ENCODE measurements around the gene AP4M1.

AP4M1 gene, protein sequence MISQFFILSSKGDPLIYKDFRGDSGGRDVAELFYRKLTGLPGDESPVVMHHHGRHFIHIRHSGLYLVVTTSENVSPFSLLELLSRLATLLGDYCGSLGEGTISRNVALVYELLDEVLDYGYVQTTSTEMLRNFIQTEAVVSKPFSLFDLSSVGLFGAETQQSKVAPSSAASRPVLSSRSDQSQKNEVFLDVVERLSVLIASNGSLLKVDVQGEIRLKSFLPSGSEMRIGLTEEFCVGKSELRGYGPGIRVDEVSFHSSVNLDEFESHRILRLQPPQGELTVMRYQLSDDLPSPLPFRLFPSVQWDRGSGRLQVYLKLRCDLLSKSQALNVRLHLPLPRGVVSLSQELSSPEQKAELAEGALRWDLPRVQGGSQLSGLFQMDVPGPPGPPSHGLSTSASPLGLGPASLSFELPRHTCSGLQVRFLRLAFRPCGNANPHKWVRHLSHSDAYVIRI

DNA sequence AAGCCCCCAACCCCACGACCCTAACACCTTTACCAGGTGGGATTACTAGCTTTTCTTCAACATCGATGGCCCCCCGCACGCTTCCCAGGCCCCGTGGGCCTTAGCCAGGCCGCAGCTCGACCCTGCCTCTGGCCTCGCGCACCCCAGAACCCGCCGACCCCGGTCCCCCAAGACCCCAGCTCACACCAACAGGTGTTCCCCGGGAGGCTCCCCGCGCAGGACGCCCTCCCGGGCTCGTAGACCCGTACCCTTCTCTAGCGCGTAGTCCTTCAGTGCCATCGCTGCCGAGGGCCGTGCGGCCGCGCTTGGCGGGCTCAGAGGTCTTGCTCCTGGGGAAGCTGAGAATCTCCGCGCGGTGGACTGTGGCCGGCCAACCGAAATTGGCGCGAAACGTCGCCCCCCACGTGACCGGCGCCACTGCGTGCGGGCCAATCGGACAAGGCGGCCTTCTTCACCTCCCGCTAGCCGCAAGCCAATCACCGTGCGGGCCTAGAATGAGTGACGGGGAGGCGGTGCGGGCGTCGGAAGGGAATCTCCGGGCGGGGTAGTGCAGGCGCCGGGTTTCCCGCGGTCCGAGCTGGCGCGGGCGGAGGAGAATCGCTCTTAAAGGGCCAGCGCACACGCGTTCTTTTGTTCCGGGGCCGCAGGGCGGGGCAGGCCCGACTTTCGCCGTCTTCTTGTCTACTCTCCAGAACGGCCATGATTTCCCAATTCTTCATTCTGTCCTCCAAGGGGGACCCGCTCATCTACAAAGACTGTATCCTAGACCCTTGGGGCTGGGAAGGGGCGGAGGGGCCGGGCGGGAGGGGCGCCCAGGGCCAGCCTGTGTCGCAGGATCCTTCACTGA lies at the start of gene AP4M1, which contains the start of gene MCM7:
AP4M1 (plus strand) TSS at position 628 of the 847 bp plus-strand sequence; CDS start at position 700, 72 bp downstream.
MCM7 (minus strand) TSS at position 382 of the 847 bp plus-strand sequence; CDS start at position 279, 103 bp downstream.
- peak within 1 kb of the TSS; percentile 91 to 99 for H3K27ac ChIP-seq
- H3K4me1 ChIP-seq: peaks cover 0 to 24% (median 18%) of the 10 kb centered on the region in 4 donors
- no peaks in the 10 kb centered on the region for H3K9me3 ChIP-seq
- peak; percentile 98 to 100 for DNase-seq
- intact Hi-C loops (cut with DNase I; ENCODE audit: low total_unique reads): loop anchor here (2.0 kb wide), 1 partner anchor 26 kb away; the partner anchor contains the start of gene MBLAC1
- H3K4me3 ChIP-seq: peak within 1 kb of the TSS; percentile 92 to 98
- TF ChIP-seq, protein P1, sequence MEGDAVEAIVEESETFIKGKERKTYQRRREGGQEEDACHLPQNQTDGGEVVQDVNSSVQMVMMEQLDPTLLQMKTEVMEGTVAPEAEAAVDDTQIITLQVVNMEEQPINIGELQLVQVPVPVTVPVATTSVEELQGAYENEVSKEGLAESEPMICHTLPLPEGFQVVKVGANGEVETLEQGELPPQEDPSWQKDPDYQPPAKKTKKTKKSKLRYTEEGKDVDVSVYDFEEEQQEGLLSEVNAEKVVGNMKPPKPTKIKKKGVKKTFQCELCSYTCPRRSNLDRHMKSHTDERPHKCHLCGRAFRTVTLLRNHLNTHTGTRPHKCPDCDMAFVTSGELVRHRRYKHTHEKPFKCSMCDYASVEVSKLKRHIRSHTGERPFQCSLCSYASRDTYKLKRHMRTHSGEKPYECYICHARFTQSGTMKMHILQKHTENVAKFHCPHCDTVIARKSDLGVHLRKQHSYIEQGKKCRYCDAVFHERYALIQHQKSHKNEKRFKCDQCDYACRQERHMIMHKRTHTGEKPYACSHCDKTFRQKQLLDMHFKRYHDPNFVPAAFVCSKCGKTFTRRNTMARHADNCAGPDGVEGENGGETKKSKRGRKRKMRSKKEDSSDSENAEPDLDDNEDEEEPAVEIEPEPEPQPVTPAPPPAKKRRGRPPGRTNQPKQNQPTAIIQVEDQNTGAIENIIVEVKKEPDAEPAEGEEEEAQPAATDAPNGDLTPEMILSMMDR (IDR thresholded peaks at IDR 0.05): no peak
- H3K36me3 ChIP-seq: peaks cover 49 to 70% (median 54%) of the 10 kb centered on the region in 3 donors
- H3K27me3 ChIP-seq: no peaks in the 10 kb centered on the region

DNA sequence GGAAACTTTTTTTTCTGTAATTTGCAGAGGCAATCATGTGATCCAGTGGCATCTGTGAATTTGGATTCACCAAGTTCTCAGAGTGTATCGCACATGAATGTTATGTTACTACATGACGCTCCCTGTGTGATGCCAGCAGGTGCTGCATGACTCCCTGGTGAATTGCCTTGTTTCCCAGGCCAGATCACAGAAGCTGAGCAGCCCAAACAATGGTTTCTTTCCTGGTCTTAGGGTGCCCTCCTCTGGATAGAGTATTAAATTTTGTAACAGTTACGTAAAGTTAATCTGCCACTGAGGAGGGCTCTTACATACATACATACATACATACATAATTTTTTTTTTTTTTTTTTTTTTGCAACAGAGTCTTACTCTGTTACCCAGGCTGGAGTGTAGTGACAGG lies 48.2 kb upstream of the AP4M1 start:
- H3K27ac ChIP-seq: no peak overlapping the region
- H3K4me3 ChIP-seq: no peak overlapping the region
- H3K9me3 ChIP-seq: no peaks in the 10 kb centered on the region
- H3K4me1 ChIP-seq: peaks cover 0 to 15% (median 10%) of the 10 kb centered on the region in 4 donors
- TF ChIP-seq, protein P1 (IDR thresholded peaks at IDR 0.05): no peak
- H3K27me3 ChIP-seq: no peaks in the 10 kb centered on the region
- H3K36me3 ChIP-seq: peaks cover 15 to 28% (median 15%) of the 10 kb centered on the region in 3 donors
- DNase-seq: no peak
- intact Hi-C loops (cut with DNase I; ENCODE audit: low total_unique reads): no loop called here

DNA sequence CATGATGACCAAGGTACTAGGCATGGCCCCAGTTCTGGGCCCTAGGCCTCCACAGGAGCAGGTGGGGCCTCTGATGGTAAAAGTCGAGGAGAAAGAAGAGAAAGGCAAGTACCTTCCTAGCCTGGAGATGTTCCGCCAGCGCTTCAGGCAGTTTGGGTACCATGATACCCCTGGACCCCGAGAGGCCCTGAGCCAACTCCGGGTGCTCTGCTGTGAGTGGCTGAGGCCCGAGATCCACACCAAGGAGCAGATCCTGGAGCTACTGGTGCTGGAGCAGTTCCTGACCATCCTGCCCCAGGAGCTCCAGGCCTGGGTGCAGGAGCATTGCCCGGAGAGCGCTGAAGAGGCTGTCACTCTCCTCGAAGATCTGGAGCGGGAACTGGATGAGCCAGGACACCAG lies 44.4 kb upstream of the AP4M1 start:
- TF ChIP-seq, protein P1 (IDR thresholded peaks at IDR 0.05): no peak
- Histone ChIP-seq H3K27me3 (no peaks in the 10 kb centered on the region), H3K4me3 (no peak overlapping the region), H3K4me1 (no peaks in the 10 kb centered on the region), H3K36me3 (peaks cover 40 to 66% (median 50%) of the 10 kb centered on the region in 3 donors), H3K27ac (no peak overlapping the region), H3K9me3 (no peaks in the 10 kb centered on the region)
- intact Hi-C loops (cut with DNase I; ENCODE audit: low total_unique reads): no loop called here
- no peak for DNase-seq

DNA sequence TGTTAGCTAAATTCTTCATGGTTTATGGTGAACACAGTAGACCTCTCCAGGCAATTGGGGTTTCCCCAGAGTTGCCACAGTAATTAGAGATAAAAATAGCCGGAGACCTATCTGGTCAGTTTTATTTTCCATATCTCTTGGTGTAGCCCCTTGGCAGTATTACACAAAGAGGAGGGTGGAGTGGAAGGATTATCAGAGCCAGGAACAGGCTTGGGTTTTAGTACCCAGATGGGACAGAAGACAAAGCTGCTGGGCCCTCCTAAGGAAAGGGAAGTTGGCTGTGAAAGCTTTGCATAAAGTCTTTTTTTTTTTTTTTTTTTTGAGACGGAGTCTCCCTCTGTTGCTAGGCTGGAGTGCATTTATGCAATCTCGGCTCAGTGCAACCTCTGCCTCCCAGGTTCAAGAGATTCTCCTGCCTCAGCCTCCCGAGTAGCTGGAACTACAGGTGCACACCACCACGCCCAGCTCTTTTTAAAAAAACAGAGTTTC lies 42.1 kb upstream of the AP4M1 start:
- Histone ChIP-seq H3K27ac (no peak overlapping the region), H3K27me3 (no peaks in the 10 kb centered on the region), H3K4me1 (no peaks in the 10 kb centered on the region), H3K9me3 (no peaks in the 10 kb centered on the region), H3K36me3 (peaks cover 59 to 77% (median 70%) of the 10 kb centered on the region in 3 donors), H3K4me3 (no peak overlapping the region)
- intact Hi-C loops (cut with DNase I; ENCODE audit: low total_unique reads): no loop called here
- TF ChIP-seq, protein P1 (IDR thresholded peaks at IDR 0.05): no peak
- no peak for DNase-seq

DNA sequence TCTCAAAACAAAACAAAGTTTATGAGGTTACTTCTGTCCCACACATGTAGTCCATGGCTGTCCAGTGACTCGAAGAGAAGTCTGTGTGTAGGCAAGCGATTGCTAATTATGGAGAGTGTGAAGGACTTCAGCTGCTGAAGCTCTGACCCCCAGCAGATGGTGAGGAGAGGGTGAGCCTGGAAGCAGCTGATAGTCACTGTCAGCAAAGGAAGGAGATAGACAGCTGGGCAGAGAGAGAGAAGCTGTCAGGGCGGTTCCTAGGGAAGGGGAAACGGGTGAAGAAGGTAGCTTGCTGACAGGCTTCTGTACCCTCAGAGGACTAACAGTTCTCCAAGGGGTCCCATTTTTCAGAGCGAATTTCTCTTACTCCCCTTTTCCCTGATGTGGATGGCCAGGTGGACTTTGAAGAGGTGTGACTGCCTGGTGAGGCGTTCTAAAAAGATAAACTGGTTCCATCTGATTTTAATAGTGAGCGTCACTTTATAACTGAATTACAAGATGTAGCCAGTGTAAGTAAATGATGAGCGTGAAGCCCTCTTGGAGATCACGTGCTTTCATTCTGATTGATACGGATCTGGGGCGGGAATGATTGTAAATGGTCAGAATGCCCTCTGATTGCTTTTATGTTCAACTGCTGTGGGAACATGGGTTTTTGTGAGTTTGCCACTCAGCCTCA lies 39.8 kb upstream of the AP4M1 start:
- no peak for DNase-seq
- Histone ChIP-seq H3K27ac (no peak overlapping the region), H3K4me1 (peaks cover 0 to 9% (median 0%) of the 10 kb centered on the region in 4 donors), H3K4me3 (no peak overlapping the region), H3K36me3 (peaks cover 63 to 97% (median 81%) of the 10 kb centered on the region in 3 donors), H3K27me3 (no peaks in the 10 kb centered on the region), H3K9me3 (no peaks in the 10 kb centered on the region)
- intact Hi-C loops (cut with DNase I; ENCODE audit: low total_unique reads): no loop called here
- TF ChIP-seq, protein P1 (IDR thresholded peaks at IDR 0.05): no peak
